HG02588 (cell line): Measurements from ENCODE around the gene CDON.

Experiments
- ATAC-seq: cut with Tn5 transposase; IDR thresholded peaks from one replicate; pipeline ENCODE4 v1.9.1; 2021; ENCODE audit warnings: mild to moderate bottlenecking, moderate library complexity; ENCODE audit not compliant: unreplicated experiment

CDON gene

GRCh38 chr11:125957618-125958332 is 104.9 kb downstream of the CDON start:
- no peak for ATAC-seq

- ATAC-seq: no peak
These were observed 106.1 kb downstream of the CDON start for GRCh38 chr11:125956391-125957134.

DNA sequence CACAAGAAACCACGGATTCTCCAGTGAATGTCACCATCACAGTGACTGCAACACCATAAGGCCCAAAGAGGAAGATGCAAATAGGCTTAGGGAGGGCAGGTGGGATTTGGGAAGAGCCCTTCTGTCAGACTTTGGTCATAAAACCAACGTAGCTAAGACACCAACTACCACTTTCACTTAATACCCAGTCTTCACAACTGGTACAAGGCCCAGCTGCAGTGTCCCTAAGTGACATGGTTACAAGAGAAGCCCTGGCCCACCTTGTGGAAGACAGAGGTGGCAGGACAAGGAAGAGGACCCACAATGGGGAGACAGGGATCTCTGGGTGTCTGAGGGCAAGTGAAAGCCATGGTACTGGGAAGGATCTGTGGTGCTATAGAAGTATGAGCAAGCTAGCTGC is 106.8 kb downstream of the CDON start:
- no peak for ATAC-seq

GRCh38 chr11:125954945-125955640 is 107.6 kb downstream of the CDON start:
- ATAC-seq: no peak

GRCh38 chr11:125954123-125954944 is 108.3 kb downstream of the CDON start:
- ATAC-seq: no peak

DNA sequence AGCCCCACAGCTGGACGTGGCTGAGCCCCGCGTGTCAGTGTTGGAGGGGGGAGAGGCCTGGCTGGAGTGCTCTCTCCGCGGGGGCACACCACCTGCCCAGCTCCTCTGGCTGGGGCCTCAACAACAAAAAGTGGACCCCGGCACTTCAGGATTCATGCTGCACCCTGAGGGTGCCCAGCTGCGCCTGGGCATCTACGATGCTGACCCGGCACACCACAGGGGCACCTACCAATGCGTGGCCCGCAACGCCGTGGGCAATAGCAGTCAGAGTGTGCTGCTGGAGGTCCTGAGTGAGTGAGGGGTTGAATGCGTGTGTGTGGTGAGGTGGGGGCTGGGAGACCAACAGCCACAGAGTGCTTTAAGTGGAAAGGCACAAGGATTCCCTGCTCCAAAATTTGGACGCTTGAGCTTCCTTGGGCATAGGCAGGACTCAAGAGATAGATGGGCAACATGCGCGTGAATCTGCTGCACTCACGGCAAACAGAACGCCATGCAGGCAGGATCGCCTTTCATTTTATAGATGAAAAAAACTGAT is 109.2 kb downstream of the CDON start:
- ATAC-seq: no peak

GRCh38 chr11:125952973-125953372 is 109.7 kb downstream of the CDON start:
- no peak for ATAC-seq

DNA sequence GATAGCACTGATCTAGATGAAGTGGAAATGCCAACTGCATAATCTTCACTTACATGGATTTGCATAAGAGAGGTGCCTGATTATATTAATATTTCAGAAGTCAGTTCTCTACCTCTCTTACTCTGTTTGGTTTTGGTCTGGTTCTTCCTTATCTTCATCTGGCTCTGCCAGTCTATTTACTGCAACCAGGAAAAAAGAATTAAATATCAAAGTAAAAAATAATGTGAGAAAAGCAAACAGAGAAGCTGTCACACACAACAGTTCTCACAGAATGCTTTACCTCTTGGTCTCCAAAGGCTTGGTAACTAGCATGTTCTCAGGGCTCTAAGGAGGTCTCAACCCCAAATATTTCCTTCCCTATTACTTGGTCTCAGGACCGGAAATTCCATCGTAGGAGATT is 110.1 kb downstream of the CDON start:
- no peak for ATAC-seq

- ATAC-seq: no peak
These were observed 110.9 kb downstream of the CDON start for GRCh38 chr11:125951731-125952130.

DNA sequence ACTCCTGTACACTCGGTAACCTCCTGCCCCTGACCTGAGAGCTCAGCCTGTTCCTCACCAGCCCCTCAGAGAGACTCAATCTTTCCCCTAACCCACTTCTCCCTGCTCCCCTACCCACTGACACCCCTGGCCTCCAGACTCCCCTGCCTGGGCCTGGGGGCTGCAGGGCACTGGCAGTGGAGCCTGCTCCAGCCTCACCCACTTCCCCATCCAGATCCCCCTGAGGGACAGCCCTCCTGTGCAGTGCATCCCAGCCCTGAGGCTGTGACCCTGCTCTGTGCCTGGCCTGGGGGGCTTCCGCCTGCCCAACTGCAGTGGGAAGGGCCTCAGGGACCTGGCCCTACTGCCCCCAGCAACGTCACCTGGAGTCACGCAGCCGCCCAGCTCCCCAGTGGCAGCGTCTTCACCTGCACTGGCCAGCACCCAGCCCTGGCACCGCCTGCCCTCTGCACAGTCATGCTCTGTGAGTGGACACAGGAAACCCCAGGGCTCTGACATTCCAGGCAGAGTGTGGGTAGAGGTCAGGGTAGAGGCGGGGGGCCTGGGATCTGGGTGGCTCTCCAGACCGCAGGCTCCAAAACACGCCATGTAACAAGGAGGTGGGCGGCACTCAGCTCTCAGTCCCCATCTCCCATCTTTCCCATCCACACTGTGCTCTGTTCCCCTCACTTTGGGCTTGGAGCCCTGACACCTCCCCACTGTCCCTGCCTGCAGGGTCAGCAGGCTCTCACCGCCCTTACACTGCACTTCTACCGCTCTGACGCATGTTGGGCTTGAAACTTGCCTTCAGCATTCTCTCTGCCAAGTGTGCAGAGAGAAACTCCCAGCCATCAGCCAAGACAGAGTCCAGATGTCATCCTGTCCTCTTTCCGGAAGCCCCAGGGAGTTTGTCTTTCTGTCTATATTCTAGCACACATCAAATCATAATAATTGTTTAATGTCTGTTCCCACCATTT is 111.7 kb downstream of the CDON start:
- ATAC-seq: no peak

DNA sequence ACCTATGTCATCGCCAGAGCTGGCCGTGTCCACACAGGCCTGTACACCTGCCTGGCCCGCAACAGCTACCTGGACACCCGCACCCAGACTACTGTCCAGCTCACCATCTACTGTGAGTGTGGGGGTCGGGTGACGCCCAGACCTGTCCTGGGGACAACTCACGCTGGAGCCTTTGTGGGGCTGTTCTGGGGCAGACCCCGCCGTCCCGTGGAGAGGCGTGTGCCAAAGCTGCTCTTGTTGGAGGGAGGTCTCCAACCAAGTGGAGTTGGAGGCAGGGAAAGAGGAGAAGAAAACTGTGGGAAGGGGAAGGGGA is 112.5 kb downstream of the CDON start:
- no peak for ATAC-seq

DNA sequence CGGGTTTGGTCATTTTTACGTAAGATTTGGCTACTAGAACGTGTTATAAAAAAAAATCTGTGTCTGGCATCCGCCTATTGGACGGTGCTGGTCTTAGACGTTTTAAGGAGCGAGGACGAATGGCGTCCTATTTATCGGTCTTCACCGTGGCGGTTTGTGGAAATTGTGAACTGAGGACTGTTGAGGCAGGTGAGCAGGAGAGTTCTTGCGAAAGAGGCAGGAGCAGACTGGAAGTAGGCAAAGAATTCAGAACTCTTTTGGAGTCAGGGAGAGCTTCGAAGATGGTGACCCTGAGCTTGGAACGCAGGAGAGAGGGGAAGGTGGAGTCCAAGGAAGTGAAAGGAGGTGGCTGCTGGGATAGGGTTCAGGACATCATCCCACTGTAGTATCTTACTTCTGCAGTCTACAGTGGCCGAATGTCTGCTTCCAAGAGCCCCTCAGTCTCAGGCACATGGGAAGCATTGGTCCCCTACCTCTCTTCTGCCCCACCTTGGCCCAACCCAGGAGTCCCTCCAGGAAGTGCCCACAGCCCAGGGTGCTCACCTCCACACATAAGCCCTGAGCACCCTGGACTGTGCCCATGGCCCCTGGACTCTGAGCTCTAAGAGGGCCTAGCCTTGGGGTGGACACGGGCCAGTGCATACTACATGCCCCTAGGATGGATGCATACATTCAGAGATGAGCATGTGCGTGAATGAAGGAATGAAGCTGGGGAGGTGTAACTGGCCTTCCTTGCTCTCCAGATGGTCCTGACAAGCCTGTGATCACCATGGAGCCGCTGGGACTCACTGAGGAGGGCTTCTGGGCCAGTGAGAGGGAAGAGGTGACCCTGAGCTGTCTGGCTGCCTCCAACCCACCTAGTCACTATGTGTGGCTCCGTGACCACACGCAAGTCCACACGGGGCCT is 113.1 kb downstream of the CDON start:
- ATAC-seq: no peak

DNA sequence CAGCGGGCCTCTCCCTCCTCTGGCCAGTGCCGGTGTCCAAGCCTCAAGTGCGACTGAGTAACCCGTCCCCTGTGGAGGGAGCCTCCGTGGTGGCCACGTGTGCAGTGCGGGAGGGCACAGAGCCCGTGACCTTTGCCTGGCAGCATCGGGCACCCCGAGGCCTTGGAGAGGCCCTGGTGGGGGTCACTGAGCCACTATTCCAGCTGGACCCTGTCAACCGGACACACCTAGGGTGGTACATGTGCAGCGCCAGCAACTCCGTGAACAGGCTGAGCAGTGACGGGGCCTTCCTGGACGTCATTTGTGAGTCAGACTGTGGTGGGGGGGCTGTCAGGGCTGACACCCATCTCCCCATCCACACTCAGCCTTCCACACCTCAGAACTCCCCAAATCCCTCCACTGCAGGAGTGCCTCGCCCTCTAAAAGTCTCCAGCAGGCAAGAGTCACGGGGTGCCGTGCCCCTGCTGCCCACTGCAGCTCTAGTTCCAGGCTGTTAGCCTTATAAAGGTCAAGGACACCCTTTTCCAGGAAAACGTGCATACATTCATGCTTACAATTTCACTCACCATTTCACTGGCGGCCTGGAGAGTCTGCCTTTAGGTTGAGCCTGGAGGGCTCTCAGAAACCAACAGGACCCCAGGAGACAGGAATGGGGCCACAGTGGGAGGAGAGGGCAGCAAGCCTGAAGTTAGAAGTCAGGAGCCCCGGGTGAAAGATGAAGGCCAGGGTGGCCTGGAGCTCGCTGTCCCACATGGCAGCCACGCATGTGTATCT is 114.2 kb downstream of the CDON start:
- ATAC-seq: no peak

DNA sequence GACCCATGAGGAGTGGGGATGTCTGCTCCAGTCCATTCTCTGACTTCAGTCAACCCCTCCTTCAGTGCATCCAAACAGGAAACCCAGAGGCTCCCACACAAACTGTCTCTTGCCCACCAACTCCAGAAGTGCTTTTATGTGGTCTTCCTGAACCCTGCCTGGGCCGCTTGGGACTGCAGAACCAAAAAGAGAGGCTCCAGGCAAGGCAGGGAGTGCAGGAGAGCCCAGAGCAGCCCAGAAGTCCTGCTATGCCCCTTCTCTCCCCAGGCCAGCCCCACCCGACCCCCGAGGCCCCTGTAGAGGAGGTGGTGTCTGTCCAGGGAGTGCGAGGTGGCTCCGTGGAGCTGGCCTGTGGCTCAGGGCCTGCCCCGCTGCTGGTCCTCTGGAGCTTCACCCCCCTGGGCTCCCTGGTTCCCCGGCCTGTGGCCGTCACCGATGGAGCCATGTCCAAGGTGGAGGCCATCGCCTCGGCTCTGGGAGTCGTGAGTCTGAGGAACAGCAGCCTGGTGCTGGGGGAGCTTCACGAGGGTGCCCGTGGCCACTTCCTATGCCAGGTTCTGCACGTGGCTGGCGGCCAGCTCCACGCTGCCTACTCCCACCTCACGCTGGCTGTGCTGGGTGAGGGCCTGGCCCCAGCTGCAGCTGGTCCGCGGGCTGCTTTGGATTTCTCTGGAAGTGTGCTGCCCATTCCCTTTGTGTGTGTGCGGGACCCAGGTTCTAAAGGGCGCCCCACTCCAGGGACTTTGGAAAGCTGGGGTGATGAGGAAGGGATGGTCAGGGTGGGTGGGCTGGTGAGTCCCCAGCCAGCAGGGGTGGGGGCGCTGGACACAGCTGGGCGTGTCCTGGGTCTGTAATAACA is 115.0 kb downstream of the CDON start:
- no peak for ATAC-seq

- no peak for ATAC-seq
These were observed 115.8 kb downstream of the CDON start for GRCh38 chr11:125946712-125947418.

DNA sequence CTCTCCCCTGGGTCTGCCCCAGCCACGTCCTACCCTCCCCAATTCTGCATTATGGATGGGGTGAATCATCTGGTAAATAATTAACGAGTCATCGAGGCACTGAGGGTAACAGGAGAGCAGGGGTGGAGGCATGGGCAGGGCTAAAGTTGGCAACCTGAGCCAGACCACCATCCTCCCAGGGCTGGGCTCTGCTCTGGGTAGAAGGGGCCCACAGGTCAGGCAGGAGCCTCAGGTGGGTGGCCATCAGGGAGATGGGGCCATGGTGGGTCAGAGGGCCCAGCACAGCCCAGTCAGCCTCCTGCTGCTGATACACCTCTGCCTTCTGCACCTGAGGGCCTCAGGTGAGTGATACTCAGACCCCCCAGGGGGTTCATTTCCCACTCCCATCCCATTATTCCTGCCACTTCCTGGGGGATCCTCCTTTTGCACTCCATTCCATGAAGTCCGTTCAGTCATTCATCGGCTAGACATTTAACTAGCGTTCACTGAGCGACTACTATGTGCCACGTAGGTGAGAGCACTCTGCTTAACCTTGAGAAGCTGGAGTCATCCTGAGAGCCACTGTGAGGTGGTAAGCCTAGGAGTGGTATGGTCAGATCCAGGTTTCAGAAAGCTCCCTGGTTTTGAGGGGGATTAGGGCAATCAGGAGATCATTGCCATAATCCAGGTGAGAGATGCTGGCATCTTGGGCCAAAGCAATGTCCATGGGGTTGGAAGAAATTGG is 116.7 kb downstream of the CDON start, which contains the start of gene VSIG10L2:
Gene VSIG10L2 (plus strand): TSS at position 248 of the 724 bp plus-strand sequence. CDS start 12 bp downstream, at position 260.
- no peak for ATAC-seq
